Neural crest cell (in vitro differentiated cells): ENCODE measurements around the gene ASB2. TPM values are rescaled to one million over a fixed set of nuclear protein-coding genes. Genes with fewer than 3 reads are reported as not detected.

Experiments used
- DNase-seq: peaks from one replicate; pipeline ENCODE4 v3.0.0; 2021; ENCODE audit warnings: low read depth, mixed read lengths, low spot score
- H3K27ac Mint-ChIP-seq: one replicate; pipeline ENCODE4 v1.8.0; 2021; ENCODE audit warnings: mild to moderate bottlenecking, mixed read lengths; ENCODE audit not compliant: unreplicated experiment
- H3K27me3 Mint-ChIP-seq: 2 replicates; pipeline ENCODE4 v1.8.0; 2021; ENCODE audit warnings: low read depth, mild to moderate bottlenecking, mixed read lengths
- H3K36me3 Mint-ChIP-seq: 2 replicates; pipeline ENCODE4 v1.8.0; 2021; ENCODE audit warnings: low read depth, mild to moderate bottlenecking, mixed read lengths
- H3K4me1 Mint-ChIP-seq: 2 replicates; pipeline ENCODE4 v1.8.0; 2021; ENCODE audit warnings: mixed read lengths
- H3K4me3 Mint-ChIP-seq: one replicate; pipeline ENCODE4 v1.8.0; 2021; ENCODE audit warnings: mild to moderate bottlenecking, mixed read lengths
- H3K9me3 Mint-ChIP-seq: 2 replicates; pipeline ENCODE4 v1.8.0; 2021; ENCODE audit warnings: mixed read lengths
- total RNA-seq: library from RNA; stranded (reverse); gene quantifications from 2 replicates; pipeline ENCODE4 v1.2.1, GENCODE V29; 2021
- TF ChIP-seq, protein P1 (sequence below): fragments of 200-600 bp; sonication (generic); conservative IDR thresholded peaks from 2 replicates; pipeline ENCODE4 v1.5.0; 2021; ENCODE audit warnings: antibody characterized with exemption, mild to moderate bottlenecking

ASB2 gene
- total RNA-seq, 1 donor from 2014 or later, result 3.5 TPM

- Mint-ChIP-seq H3K36me3 (no peaks in the 10 kb centered on the region), H3K9me3 (no peaks in the 10 kb centered on the region), H3K4me3 (no peak overlapping the region), H3K27me3 (no peaks in the 10 kb centered on the region), H3K4me1 (peaks cover 6% of the 10 kb centered on the region), H3K27ac (no peak overlapping the region)
- TF ChIP-seq, protein P1, sequence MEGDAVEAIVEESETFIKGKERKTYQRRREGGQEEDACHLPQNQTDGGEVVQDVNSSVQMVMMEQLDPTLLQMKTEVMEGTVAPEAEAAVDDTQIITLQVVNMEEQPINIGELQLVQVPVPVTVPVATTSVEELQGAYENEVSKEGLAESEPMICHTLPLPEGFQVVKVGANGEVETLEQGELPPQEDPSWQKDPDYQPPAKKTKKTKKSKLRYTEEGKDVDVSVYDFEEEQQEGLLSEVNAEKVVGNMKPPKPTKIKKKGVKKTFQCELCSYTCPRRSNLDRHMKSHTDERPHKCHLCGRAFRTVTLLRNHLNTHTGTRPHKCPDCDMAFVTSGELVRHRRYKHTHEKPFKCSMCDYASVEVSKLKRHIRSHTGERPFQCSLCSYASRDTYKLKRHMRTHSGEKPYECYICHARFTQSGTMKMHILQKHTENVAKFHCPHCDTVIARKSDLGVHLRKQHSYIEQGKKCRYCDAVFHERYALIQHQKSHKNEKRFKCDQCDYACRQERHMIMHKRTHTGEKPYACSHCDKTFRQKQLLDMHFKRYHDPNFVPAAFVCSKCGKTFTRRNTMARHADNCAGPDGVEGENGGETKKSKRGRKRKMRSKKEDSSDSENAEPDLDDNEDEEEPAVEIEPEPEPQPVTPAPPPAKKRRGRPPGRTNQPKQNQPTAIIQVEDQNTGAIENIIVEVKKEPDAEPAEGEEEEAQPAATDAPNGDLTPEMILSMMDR, result no peak
- no peak for DNase-seq
Observed at GRCh38 chr14:93949511-93950075, 26.8 kb downstream of the ASB2 start.

DNA sequence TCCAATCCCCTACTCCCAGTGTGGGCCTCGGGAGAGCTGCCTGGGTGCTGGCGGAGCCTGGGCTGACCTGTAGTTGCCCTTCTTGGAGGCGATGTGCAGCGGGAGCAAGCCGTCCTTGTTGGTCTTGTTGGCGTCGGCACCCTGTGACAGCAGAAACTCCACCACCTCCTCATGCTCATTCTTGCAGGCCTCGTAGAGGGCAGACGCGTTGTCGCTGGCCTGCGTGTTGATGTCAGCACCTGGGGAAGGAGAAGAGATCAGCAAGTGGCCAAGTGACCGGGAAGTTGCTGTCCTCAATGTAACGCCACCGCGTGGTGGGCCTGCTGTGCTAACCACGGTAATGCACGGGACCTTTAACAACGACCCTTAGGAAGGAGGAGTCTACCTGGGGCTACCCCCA is 29.1 kb downstream of the ASB2 start:
- DNase-seq, result no peak
- Mint-ChIP-seq H3K27me3 (no peaks in the 10 kb centered on the region), H3K4me1 (peaks cover 6% of the 10 kb centered on the region), H3K9me3 (no peaks in the 10 kb centered on the region), H3K27ac (no peak overlapping the region), H3K4me3 (no peak overlapping the region), H3K36me3 (no peaks in the 10 kb centered on the region)
- TF ChIP-seq, protein P1, result no peak

DNA sequence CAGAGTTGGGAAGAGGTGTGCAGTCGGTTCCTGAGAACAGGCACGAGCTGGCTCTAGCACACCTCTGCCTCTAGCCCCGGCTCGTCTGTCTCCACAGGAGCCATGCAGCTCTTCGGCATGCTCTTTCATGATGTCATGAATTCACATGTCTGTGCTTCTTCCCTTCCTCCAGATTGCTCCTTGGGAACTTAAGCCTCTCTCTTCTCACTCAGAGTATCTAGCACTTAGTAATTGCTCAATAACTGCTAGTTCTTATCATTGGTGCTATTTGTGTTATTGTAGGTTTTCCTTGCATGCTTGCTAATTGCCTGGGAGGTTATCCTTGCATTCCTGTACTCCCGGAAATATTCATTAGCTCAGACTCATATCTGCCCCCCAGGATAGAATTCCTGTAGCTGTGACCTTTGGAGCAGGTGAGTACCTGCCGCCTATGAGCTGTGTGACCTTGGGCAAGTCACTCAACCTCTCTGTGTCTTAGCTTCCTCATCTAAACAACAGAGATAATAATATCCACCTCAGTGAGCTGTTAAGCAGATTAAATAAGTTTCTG is 29.8 kb downstream of the ASB2 start:
- no peaks in the 10 kb centered on the region for H3K36me3 Mint-ChIP-seq
- TF ChIP-seq, protein P1, result no peak
- no peak overlapping the region for H3K4me3 Mint-ChIP-seq
- peaks cover 7% of the 10 kb centered on the region for H3K4me1 Mint-ChIP-seq
- no peak for DNase-seq
- no peaks in the 10 kb centered on the region for H3K9me3 Mint-ChIP-seq
- no peak overlapping the region for H3K27ac Mint-ChIP-seq
- peaks cover under 1% of the 10 kb centered on the region for H3K27me3 Mint-ChIP-seq

DNA sequence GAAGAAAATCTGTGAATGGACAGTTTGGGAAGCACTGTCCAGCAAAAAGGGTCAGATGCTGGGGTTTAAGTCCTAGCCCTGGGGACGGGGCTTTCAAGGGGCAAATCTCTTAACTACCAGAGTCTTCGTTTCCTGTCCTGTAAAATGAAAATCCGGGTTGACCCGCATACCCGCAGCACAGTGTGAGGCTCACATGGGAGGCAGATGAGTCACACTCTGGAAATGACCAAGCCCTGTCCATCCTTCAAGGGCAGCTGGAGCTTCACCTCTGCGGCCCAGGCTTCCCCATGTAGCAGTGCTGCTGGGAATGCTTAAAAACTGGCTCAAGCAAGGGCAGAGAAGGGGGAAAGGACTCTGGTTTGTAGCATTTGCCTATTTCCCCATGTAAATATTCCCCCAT is 30.3 kb downstream of the ASB2 start:
- no peak for DNase-seq
- TF ChIP-seq, protein P1, result no peak
- Mint-ChIP-seq H3K27ac (no peak overlapping the region), H3K36me3 (no peaks in the 10 kb centered on the region), H3K27me3 (peaks cover 4% of the 10 kb centered on the region), H3K4me1 (peaks cover 10% of the 10 kb centered on the region), H3K9me3 (no peaks in the 10 kb centered on the region), H3K4me3 (no peak overlapping the region)

DNA sequence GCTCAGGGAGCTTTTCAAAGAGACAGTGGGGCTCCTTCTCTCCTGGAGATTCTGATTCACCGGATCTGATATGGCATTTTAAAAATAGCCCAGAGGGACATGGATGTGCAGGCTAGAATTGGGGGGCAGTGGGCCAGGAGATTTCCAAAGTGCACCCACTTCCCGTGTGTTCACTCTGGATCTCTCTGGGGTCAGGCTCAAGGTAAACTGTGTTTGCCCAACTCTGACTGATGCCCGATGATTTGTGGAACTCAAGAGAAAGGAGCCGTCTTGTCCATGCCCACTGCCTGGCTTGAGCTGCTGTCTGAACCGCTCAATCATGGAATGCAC is 31.3 kb downstream of the ASB2 start:
- H3K27me3 Mint-ChIP-seq, result peaks cover 9% of the 10 kb centered on the region
- no peak for DNase-seq
- no peak overlapping the region for H3K4me3 Mint-ChIP-seq
- peaks cover 14% of the 10 kb centered on the region for H3K4me1 Mint-ChIP-seq
- no peak overlapping the region for H3K27ac Mint-ChIP-seq
- H3K36me3 Mint-ChIP-seq, result no peaks in the 10 kb centered on the region
- TF ChIP-seq, protein P1, result no peak
- no peaks in the 10 kb centered on the region for H3K9me3 Mint-ChIP-seq
